ENCODE data around the gene TAS2R3. TPM values are rescaled to one million over a fixed set of nuclear protein-coding genes. Genes with fewer than 3 reads are reported as not detected.
A peak's percentile ranks its signal among the peaks of the same experiment; 100 is the strongest.

The TAS2R3 gene
- polyA plus RNA-seq, 4 donors, result 0.40 to 1.1 (median 0.85) TPM

DNA sequence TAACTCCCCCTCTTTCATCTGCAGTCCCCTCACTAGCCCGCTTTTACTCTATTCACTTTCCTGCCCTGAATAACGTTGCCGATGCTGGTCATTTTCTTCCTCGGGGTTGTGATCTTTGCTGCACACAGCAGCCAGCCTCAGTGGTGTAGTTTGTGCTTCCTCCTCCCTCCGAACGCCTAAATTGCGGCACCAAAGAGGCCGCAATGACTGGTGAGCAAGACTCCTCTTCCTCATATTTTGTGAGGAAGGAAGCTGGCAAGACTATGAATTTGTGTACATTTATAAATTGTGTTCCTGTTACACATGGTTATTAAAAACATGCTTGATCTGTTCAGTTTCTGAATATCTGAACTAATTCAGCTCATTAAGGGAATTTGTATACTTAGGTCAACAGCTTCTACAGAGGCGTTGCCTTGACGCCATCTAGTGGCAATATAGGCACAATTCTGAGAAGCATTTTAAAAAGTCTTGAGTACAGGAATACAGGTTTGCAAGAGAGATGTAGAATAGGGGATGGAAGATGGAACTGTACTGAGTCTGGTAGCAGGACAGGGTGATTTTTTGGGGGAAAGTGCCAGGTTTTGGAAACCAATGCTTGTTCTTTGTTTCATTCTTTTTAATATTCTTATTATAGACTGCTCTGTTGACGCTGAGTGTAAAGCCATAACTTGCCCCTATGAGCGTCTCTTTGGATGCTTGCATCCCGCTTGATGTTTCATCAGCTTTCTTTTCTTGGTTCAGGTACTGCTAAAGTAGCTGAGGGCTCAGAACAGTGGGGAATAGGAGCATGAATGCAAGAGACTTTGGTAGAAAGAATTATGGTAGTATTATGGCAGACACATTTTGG is 22.0 kb downstream of the TAS2R3 start:
- peak in 3 of 4 donors; percentile 14 to 16 (median 14) for DNase-seq (ENCODE audit: low read depth in 4 of 4, low spot score in 3 of 4)

DNA sequence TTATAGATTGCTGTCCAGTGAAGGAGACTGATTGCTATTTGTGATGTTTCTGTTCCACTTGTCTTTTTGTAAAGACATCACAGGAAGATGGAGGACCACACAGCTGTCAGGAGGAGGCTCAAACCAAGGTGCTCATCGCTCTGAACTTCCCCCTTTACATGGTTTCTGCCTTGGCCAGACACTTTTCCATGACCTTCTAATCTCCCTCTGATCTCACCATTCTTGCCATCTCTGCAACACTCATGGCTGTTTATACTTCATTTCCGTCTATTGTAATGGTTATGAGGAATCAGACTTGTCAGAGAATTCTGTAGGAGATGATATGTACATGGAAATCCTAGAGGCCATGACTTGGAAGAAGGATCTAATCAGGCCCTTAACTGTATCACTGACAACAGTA is 24.4 kb downstream of the TAS2R3 start:
- DNase-seq (ENCODE audit: low read depth in 4 of 4, low spot score in 3 of 4), result no peak

DNA sequence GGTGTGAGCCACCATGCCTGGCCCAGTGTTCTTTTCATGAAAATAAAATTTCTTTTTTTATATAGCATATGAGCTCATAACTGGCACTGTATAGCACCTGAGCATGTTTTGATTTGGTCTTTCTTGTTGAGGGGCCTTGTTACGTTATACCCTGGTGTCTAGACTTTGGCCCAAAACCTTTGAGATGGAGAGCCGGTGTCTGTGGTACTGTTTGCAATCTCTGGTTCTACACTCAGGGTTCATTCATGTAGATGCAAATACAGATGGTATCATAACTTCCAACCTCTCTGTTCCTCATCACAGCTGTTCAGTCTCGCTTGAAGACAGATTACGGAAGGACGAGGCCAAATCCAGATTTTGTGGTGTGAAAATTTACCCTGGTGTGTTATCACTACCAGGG is 26.0 kb downstream of the TAS2R3 start, which contains the start of gene TAS2R5:
Gene TAS2R5 (plus strand): TSS at position 301 of the 400 bp plus-strand sequence. CDS start 145 bp downstream, outside the sequence.
- DNase-seq (ENCODE audit: low read depth in 4 of 4, low spot score in 3 of 4), result no peak

DNA sequence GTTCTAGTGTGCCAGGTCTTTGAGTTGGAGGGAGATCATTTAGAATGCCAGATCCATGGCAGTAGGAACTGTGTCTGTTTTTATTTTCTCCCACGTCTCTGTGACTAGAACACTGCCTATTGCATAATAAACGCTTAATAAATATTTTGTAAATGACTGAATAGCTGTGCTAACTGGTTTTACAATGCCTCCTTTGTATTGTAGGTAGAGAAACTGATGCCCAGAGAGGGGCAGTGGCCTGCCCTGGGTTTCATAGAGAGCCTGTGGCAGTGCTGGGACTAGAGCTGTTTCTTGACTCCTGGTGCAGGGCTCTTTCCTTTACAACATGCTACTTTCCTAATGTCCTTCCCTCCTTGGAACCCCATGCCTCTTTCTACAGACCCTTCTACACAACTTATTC is 28.6 kb downstream of the TAS2R3 start:
- no peak for DNase-seq (ENCODE audit: low read depth in 4 of 4, low spot score in 3 of 4)

Other genes with a start within 250 kb of the TAS2R3 start
- 10 to 100 TPM; 30.9 to 42.0 (median 36.6) TPM for gene AGK, start 212.7 kb upstream of the TAS2R3 start, polyA plus RNA-seq (ENCODE audit: insufficient read length in 4 of 4)
- 10 to 100 TPM; 11.4 to 30.4 (median 28.1) TPM for gene DENND11, start 61.9 kb upstream of the TAS2R3 start, polyA plus RNA-seq (ENCODE audit: insufficient read length in 4 of 4)
- under 1 TPM; 0.19 to 0.60 (median 0.32) TPM for gene WEE2, start 55.7 kb upstream of the TAS2R3 start, polyA plus RNA-seq (ENCODE audit: insufficient read length in 4 of 4)
- gene SSBP1, start 25.7 kb upstream of the TAS2R3 start, polyA plus RNA-seq (ENCODE audit: insufficient read length in 4 of 4), result 100 to 1,000 TPM; 114 to 159 (median 130) TPM
- 1 to 10 TPM; 1.2 to 5.7 (median 1.6) TPM for gene TAS2R4, start 12.6 kb downstream of the TAS2R3 start, polyA plus RNA-seq (ENCODE audit: insufficient read length in 4 of 4)
- gene TAS2R5, start 26.1 kb downstream of the TAS2R3 start, polyA plus RNA-seq (ENCODE audit: insufficient read length in 4 of 4), result 1 to 10 TPM; 1.7 to 9.3 (median 3.5) TPM
- gene PRSS37, start 77.4 kb downstream of the TAS2R3 start, polyA plus RNA-seq (ENCODE audit: insufficient read length in 4 of 4), result 1 to 10 TPM in 1 of 4 donors, under 1 TPM in 3; 0.14 to 1.0 (median 0.35) TPM
- not detected for gene OR9A4, start 152.3 kb downstream of the TAS2R3 start, polyA plus RNA-seq (ENCODE audit: insufficient read length in 4 of 4)
- under 1 TPM; 0.21 to 0.67 (median 0.57) TPM for gene CLEC5A, start 182.9 kb downstream of the TAS2R3 start, polyA plus RNA-seq (ENCODE audit: insufficient read length in 4 of 4)
- under 1 TPM in 1 of 4 donors, not detected in 3; 0.15 TPM for gene TAS2R38, start 209.7 kb downstream of the TAS2R3 start, polyA plus RNA-seq (ENCODE audit: insufficient read length in 4 of 4)
- 10 to 100 TPM in 2 of 4 donors, 1 to 10 TPM in 2; 1.2 to 22.4 (median 12.7) TPM for gene MGAM, start 231.8 kb downstream of the TAS2R3 start, polyA plus RNA-seq (ENCODE audit: insufficient read length in 4 of 4)